HepG2 (cell line): ENCODE data around the gene SULT2A1. TPM values are rescaled to one million over a fixed set of nuclear protein-coding genes. Genes with fewer than 3 reads are reported as not detected.

ENCODE experiments used
- AGO2 ChIP-seq: fragments of 200-400 bp; formaldehyde crosslinking; optimal IDR thresholded peaks from 2 replicates; pipeline ENCODE3; 2017; ENCODE audit warnings: mild to moderate bottlenecking, low read depth, low read length, moderate library complexity
- ARID2 ChIP-seq: sonication (generic); formaldehyde crosslinking; IDR thresholded peaks from 2 replicates; pipeline ENCODE4 v1.8.1; 2022; ENCODE audit warnings: mild to moderate bottlenecking, missing genetic modification reagents, borderline replicate concordance
- CC2D1A ChIP-seq: sonication (generic); formaldehyde crosslinking; IDR thresholded peaks from 2 replicates; pipeline ENCODE4 v1.8.1; 2023; ENCODE audit warnings: mild to moderate bottlenecking, missing genetic modification reagents
- DPF2 ChIP-seq: sonication (generic); formaldehyde crosslinking; IDR thresholded peaks from 2 replicates; pipeline ENCODE4 v1.4.0; 2020; ENCODE audit warnings: mild to moderate bottlenecking, low read depth, missing genetic modification reagents, borderline replicate concordance
- EZH2 ChIP-seq: conservative IDR thresholded peaks from 2 replicates; pipeline ENCODE4 v1.6.1; 2012; ENCODE audit warnings: mild to moderate bottlenecking, low read depth, low read length, moderate library complexity
- GLI4 ChIP-seq: sonication (generic); formaldehyde crosslinking; IDR thresholded peaks from 2 replicates; pipeline ENCODE4 v1.5.1; 2020; ENCODE audit warnings: missing genetic modification reagents, mild to moderate bottlenecking, moderate library complexity, borderline replicate concordance
- GPN1 ChIP-seq: sonication (generic); formaldehyde crosslinking; IDR thresholded peaks from 2 replicates; pipeline ENCODE4 v1.5.1; 2020; ENCODE audit warnings: missing genetic modification reagents, borderline replicate concordance
- KDM4B ChIP-seq: sonication (generic); formaldehyde crosslinking; IDR thresholded peaks from 2 replicates; pipeline ENCODE4 v1.4.0; 2020; ENCODE audit warnings: missing genetic modification reagents
- KLF6 ChIP-seq: IDR thresholded peaks from 2 replicates; pipeline ENCODE4 v1.8.0; 2016; ENCODE audit warnings: missing biosample characterization, missing genetic modification reagents
- MEIS1 ChIP-seq: sonication (generic); formaldehyde crosslinking; IDR thresholded peaks from 2 replicates; pipeline ENCODE4 v1.9.0; 2021; ENCODE audit warnings: mild to moderate bottlenecking, missing genetic modification reagents, moderate library complexity, borderline replicate concordance
- NR2F1 ChIP-seq, 2 experiments: fragments of 450-650 bp in 1 of 2; formaldehyde crosslinking in 1 of 2; IDR thresholded peaks; 2 replicates each; pipeline versions ENCODE4 v1.5.0 to v1.6.1; 2016 to 2020; ENCODE audit warnings: mild to moderate bottlenecking in 1 of 2, missing compliant biosample characterization in 1 of 2, missing genetic modification reagents in 1 of 2, moderate library complexity in 1 of 2
- NRL ChIP-seq: sonication (generic); formaldehyde crosslinking; IDR thresholded peaks from 2 replicates; pipeline ENCODE4 v1.5.0; 2020; ENCODE audit warnings: missing genetic modification reagents, mild to moderate bottlenecking, moderate library complexity, borderline replicate concordance
- RARG ChIP-seq: sonication (generic); formaldehyde crosslinking; IDR thresholded peaks from 2 replicates; pipeline ENCODE4 v1.4.0; 2020; ENCODE audit warnings: low read depth, mild to moderate bottlenecking, missing genetic modification reagents
- REPIN1 ChIP-seq: sonication (generic); formaldehyde crosslinking; IDR thresholded peaks from 2 replicates; pipeline ENCODE4 v1.8.0; 2022; ENCODE audit warnings: missing genetic modification reagents, low read depth, mild to moderate bottlenecking, borderline replicate concordance
- SP5 ChIP-seq: IDR thresholded peaks from 2 replicates; pipeline ENCODE4 v1.6.1; 2016; ENCODE audit warnings: low read depth, borderline replicate concordance
- ZNF160 ChIP-seq: sonication (generic); formaldehyde crosslinking; IDR thresholded peaks from 2 replicates; pipeline ENCODE4 v1.8.0; 2022; ENCODE audit warnings: mild to moderate bottlenecking, inconsistent platforms, missing genetic modification reagents
- ZNF383 ChIP-seq: sonication (generic); formaldehyde crosslinking; IDR thresholded peaks from 2 replicates; pipeline ENCODE4 v1.4.0; 2020; ENCODE audit warnings: missing genetic modification reagents, mild to moderate bottlenecking, borderline replicate concordance
- ZNF780A ChIP-seq: sonication (generic); formaldehyde crosslinking; IDR thresholded peaks from 2 replicates; pipeline ENCODE4 v1.8.0; 2022; ENCODE audit warnings: mild to moderate bottlenecking, missing genetic modification reagents, moderate library complexity
- ZNF878 ChIP-seq: sonication (generic); formaldehyde crosslinking; IDR thresholded peaks from 2 replicates; pipeline ENCODE4 v1.8.1; 2023; ENCODE audit warnings: mild to moderate bottlenecking, missing genetic modification reagents, moderate library complexity
- ZSCAN29 ChIP-seq: sonication (generic); formaldehyde crosslinking; conservative IDR thresholded peaks from 2 replicates; pipeline ENCODE4 v1.4.0; 2020; ENCODE audit warnings: mild to moderate bottlenecking, missing genetic modification reagents
- polyA plus RNA-seq, 8 experiments: library from polyadenylated mRNA; depleted of rRNA in 3 of 8; stranded (reverse) in 7 of 8; unstranded in 1 of 8; fragments of >200 nt; fragmentation: Illumina TruSeq in 4 of 8; extraction: Trizol in 4 of 8; gene quantifications; 2 replicates each; pipeline versions ENCODE4 v1.2.1 to v1.2.3, GENCODE V29; 2011 to 2016; ENCODE audit warnings: low read depth in 4 of 8, missing spikeins in 1 of 8, mixed read lengths in 1 of 8; ENCODE audit not compliant: insufficient read depth in 1 of 8
- total RNA-seq, 5 experiments: library from RNA; depleted of rRNA; stranded (reverse); fragments of >200 nt; fragmentation: Illumina TruSeq; extraction: Trizol; gene quantifications; 2 replicates each; pipeline ENCODE4 v1.2.3, GENCODE V29; 2016; ENCODE audit warnings: low read depth in 1 of 5
- TF ChIP-seq, protein P1 (sequence below): fragments of 450-650 bp; IDR thresholded peaks from 2 replicates; pipeline ENCODE4 v1.6.1; 2016
- TF ChIP-seq, protein P2 (sequence below): sonication (generic); IDR thresholded peaks from 2 replicates; pipeline ENCODE4 v1.6.1; 2016; ENCODE audit warnings: low read depth, borderline replicate concordance
- TF ChIP-seq, protein P3 (sequence below): sonication (generic); formaldehyde crosslinking; IDR thresholded peaks from 2 replicates; pipeline ENCODE4 v1.4.0; 2020; ENCODE audit warnings: missing genetic modification reagents, borderline replicate concordance

The SULT2A1 gene
- total and polyA plus RNA-seq, 2 of the 13 experiments (the other 11 are each of a cell fraction or from before 2014, with no cell fraction given) = 137 to 193 TPM

DNA sequence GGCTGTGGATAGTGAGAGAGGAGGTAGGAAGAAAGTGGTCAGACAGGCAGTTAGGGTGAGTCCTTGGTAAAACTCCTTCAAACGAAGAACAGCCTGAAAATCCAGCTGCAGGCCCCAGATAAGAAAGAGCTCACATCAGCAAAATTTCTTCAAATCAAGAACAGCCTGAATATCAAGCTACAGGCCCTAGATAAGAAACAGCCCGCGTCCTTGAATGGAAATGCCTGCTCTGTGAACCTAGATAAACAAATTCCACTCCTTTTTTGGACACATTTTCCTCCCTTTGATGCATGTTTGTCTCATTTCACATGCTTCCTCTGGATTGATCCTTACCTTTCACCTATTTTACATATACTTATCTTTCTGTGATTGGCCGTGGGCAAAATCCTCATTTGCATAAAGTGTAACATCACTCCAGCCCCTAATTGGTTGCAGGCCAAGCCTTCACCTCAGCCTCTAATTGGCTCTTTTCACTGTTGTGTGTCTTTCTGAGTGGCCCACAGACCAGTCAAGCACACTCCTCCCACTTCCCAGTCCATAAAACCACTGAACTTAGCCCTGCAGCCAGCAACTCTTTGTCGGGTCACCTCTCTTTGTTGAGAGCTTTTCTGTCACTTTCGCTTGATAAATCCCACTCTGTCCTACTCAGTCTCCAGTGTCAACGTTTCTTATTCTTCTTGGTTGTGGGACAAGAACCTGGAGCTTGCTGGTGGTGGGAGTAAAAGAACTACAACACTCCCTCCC lies 6.0 kb upstream of the SULT2A1 start (continued):
- TF ChIP-seq CC2D1A (CRISPR knock-in tag) (no peak), ARID2 (CRISPR knock-in tag) (0 out of 2 replicates have a peak, but pooled peaks have one; percentile 59), ZNF878 (no peak), DPF2 (CRISPR knock-in tag) (no peak; the same call in 1 of the 2 replicates), AGO2 (no peak), SP5 (peak; percentile 14; the same call in 1 of the 2 replicates), REPIN1 (CRISPR knock-in tag) (peak; percentile 36; the same call in 1 of the 2 replicates), RARG (CRISPR knock-in tag) (0 out of 2 replicates have a peak, but pooled peaks have one; percentile 56), NR2F1 (CRISPR knock-in tag; IDR thresholded peaks at IDR 0.05) (no peak), ZSCAN29 (CRISPR knock-in tag) (peak; percentile 70; the same call in 1 of the 2 replicates), MEIS1 (CRISPR knock-in tag) (0 out of 2 replicates have a peak, but pooled peaks have one; percentile 28), EZH2 (no peak), ZNF780A (CRISPR knock-in tag) (no peak), NRL (CRISPR knock-in tag) (no peak), KLF6 (no peak), KDM4B (no peak), ZNF383 (CRISPR knock-in tag) (0 out of 2 replicates have a peak, but pooled peaks have one; percentile 28), GPN1 (CRISPR knock-in tag) (no peak), ZNF160 (CRISPR knock-in tag) (no peak), GLI4 (CRISPR knock-in tag) (no peak)
- TF ChIP-seq, protein P1, sequence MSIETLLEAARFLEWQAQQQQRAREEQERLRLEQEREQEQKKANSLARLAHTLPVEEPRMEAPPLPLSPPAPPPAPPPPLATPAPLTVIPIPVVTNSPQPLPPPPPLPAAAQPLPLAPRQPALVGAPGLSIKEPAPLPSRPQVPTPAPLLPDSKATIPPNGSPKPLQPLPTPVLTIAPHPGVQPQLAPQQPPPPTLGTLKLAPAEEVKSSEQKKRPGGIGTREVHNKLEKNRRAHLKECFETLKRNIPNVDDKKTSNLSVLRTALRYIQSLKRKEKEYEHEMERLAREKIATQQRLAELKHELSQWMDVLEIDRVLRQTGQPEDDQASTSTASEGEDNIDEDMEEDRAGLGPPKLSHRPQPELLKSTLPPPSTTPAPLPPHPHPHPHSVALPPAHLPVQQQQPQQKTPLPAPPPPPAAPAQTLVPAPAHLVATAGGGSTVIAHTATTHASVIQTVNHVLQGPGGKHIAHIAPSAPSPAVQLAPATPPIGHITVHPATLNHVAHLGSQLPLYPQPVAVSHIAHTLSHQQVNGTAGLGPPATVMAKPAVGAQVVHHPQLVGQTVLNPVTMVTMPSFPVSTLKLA = no peak
- TF ChIP-seq, protein P2, sequence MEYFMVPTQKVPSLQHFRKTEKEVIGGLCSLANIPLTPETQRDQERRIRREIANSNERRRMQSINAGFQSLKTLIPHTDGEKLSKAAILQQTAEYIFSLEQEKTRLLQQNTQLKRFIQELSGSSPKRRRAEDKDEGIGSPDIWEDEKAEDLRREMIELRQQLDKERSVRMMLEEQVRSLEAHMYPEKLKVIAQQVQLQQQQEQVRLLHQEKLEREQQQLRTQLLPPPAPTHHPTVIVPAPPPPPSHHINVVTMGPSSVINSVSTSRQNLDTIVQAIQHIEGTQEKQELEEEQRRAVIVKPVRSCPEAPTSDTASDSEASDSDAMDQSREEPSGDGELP = peak; percentile 19; the same call in 1 of the 2 replicates
- TF ChIP-seq, protein P3, sequence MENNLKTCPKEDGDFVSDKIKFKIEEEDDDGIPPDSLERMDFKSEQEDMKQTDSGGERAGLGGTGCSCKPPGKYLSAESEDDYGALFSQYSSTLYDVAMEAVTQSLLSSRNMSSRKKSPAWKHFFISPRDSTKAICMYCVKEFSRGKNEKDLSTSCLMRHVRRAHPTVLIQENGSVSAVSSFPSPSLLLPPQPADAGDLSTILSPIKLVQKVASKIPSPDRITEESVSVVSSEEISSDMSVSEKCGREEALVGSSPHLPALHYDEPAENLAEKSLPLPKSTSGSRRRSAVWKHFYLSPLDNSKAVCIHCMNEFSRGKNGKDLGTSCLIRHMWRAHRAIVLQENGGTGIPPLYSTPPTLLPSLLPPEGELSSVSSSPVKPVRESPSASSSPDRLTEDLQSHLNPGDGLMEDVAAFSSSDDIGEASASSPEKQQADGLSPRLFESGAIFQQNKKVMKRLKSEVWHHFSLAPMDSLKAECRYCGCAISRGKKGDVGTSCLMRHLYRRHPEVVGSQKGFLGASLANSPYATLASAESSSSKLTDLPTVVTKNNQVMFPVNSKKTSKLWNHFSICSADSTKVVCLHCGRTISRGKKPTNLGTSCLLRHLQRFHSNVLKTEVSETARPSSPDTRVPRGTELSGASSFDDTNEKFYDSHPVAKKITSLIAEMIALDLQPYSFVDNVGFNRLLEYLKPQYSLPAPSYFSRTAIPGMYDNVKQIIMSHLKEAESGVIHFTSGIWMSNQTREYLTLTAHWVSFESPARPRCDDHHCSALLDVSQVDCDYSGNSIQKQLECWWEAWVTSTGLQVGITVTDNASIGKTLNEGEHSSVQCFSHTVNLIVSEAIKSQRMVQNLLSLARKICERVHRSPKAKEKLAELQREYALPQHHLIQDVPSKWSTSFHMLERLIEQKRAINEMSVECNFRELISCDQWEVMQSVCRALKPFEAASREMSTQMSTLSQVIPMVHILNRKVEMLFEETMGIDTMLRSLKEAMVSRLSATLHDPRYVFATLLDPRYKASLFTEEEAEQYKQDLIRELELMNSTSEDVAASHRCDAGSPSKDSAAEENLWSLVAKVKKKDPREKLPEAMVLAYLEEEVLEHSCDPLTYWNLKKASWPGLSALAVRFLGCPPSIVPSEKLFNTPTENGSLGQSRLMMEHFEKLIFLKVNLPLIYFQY (CRISPR knock-in tag) = 0 out of 2 replicates have a peak, but pooled peaks have one; percentile 6
